GM23338 (cell line): ENCODE measurements around the gene SLFN5. TPM values are rescaled to one million over a fixed set of nuclear protein-coding genes. Genes with fewer than 3 reads are reported as not detected.

Source experiments
- ATAC-seq: fragments of 200-7000 bp; cut with Tn5 transposase; 3 replicates; pipeline ENCODE4 v1.9.1; 2020
- DNase-seq: peaks from one replicate; pipeline ENCODE4 v3.0.0-alpha.2; 2015; ENCODE audit warnings: low spot score
- H2AFZ ChIP-seq: fragments of 200-600 bp; sonication (generic); 2 replicates; pipeline ENCODE4 v1.8.0; 2016; ENCODE audit warnings: antibody characterized with exemption, mild to moderate bottlenecking, moderate library complexity
- H3F3A ChIP-seq: fragments of 200-600 bp; sonication (generic); replicated peaks from 2 replicates; pipeline ENCODE4 v1.8.0; 2017; ENCODE audit warnings: antibody characterized with exemption, mixed run types, low read depth
- H3K27ac ChIP-seq: fragments of 200-600 bp; sonication (generic); 2 replicates; pipeline ENCODE4 v1.6.1; 2016; ENCODE audit warnings: low read depth
- H3K27me3 ChIP-seq: fragments of 200-600 bp; sonication (generic); 2 replicates; pipeline ENCODE4 v1.8.0; 2016; ENCODE audit warnings: mild to moderate bottlenecking, mixed run types, moderate library complexity; ENCODE audit not compliant: insufficient read depth
- H3K36me3 ChIP-seq: fragments of 200-600 bp; sonication (generic); 2 replicates; pipeline ENCODE4 v1.8.0; 2016; ENCODE audit warnings: mild to moderate bottlenecking; ENCODE audit not compliant: insufficient read depth
- H3K4me1 ChIP-seq: fragments of 200-600 bp; sonication (generic); 2 replicates; pipeline ENCODE4 v1.8.0; 2016; ENCODE audit warnings: mild to moderate bottlenecking, moderate library complexity; ENCODE audit not compliant: insufficient read depth
- H3K4me2 ChIP-seq: fragments of 200-600 bp; sonication (generic); 2 replicates; pipeline ENCODE4 v1.7.1; 2017; ENCODE audit warnings: mixed run types
- H3K4me3 ChIP-seq: fragments of 200-600 bp; sonication (generic); 2 replicates; pipeline ENCODE4 v1.6.1; 2016; ENCODE audit warnings: mixed run types
- H3K79me2 ChIP-seq: fragments of 200-600 bp; sonication (generic); replicated peaks from 2 replicates; pipeline ENCODE4 v1.8.0; 2017; ENCODE audit warnings: mild to moderate bottlenecking; ENCODE audit not compliant: insufficient read depth
- H3K9me2 ChIP-seq: fragments of 200-600 bp; sonication (generic); 2 replicates; pipeline ENCODE4 v1.8.0; 2017; ENCODE audit not compliant: insufficient read depth
- H4K20me1 ChIP-seq: fragments of 200-600 bp; sonication (generic); replicated peaks from 2 replicates; pipeline ENCODE4 v1.8.0; 2017; ENCODE audit warnings: mild to moderate bottlenecking; ENCODE audit not compliant: insufficient read depth
- H3K27ac Mint-ChIP-seq: 2 replicates; pipeline ENCODE4 v1.8.0; 2020; ENCODE audit warnings: inconsistent platforms, mild to moderate bottlenecking, moderate library complexity, mixed read lengths
- H3K27me3 Mint-ChIP-seq: 3 replicates; pipeline ENCODE4 v1.8.0; 2022; ENCODE audit warnings: low read depth, mild to moderate bottlenecking, moderate library complexity, mixed read lengths, inconsistent platforms; ENCODE audit not compliant: insufficient read depth, poor library complexity
- H3K36me3 Mint-ChIP-seq: 3 replicates; pipeline ENCODE4 v1.8.0; 2021; ENCODE audit warnings: low read depth, mild to moderate bottlenecking, inconsistent platforms, moderate library complexity, mixed read lengths
- H3K4me1 Mint-ChIP-seq: 3 replicates; pipeline ENCODE4 v1.8.0; 2020; ENCODE audit warnings: mild to moderate bottlenecking, inconsistent platforms, mixed read lengths
- H3K4me3 Mint-ChIP-seq: 3 replicates; pipeline ENCODE4 v1.8.0; 2021; ENCODE audit warnings: moderate library complexity, mild to moderate bottlenecking, inconsistent platforms, mixed read lengths
- H3K9me3 Mint-ChIP-seq: 3 replicates; pipeline ENCODE4 v1.8.0; 2020; ENCODE audit warnings: moderate library complexity, mild to moderate bottlenecking, inconsistent platforms, mixed read lengths
- CREB1 ChIP-seq: fragments of 250-450 bp; sonication (Bioruptor Pico); IDR thresholded peaks from 2 replicates; pipeline ENCODE4 v1.5.0; 2020; ENCODE audit warnings: low read depth, mild to moderate bottlenecking, moderate library complexity
- CTCF ChIP-seq, 2 experiments: fragments of 200-600 bp in 1 of 2; sonication (generic) in 1 of 2; conservative IDR thresholded peaks; 2 replicates each; pipeline versions ENCODE4 v1.5.1 to v1.6.1; 2016 to 2017; ENCODE audit warnings: antibody characterized with exemption in 2 of 2, low read depth in 2 of 2, mild to moderate bottlenecking in 2 of 2, moderate library complexity in 1 of 2
- ETS1 ChIP-seq: IDR thresholded peaks from 2 replicates; pipeline ENCODE4 v1.6.1; 2016; ENCODE audit warnings: antibody characterized with exemption
- EZH2phosphoT487 ChIP-seq: fragments of 200-600 bp; sonication (generic); IDR thresholded peaks from one replicate; pipeline ENCODE4 v1.8.1; 2018; ENCODE audit warnings: antibody characterized with exemption; ENCODE audit not compliant: unreplicated experiment
- NANOG ChIP-seq: IDR thresholded peaks from 2 replicates; pipeline ENCODE4 v1.6.1; 2016; ENCODE audit warnings: antibody characterized with exemption, borderline replicate concordance
- POLR2AphosphoS5 ChIP-seq: IDR thresholded peaks from 2 replicates; pipeline ENCODE4 v1.6.1; 2016; ENCODE audit warnings: antibody characterized with exemption, low read depth
- REST ChIP-seq: IDR thresholded peaks from one replicate; pipeline ENCODE4 v1.6.1; 2018; ENCODE audit warnings: antibody characterized with exemption; ENCODE audit not compliant: unreplicated experiment
- STAT1 ChIP-seq: IDR thresholded peaks from one replicate; pipeline ENCODE4 v1.6.1; 2016; ENCODE audit warnings: antibody characterized with exemption; ENCODE audit not compliant: unreplicated experiment
- ZNF114 ChIP-seq: fragments of 250-450 bp; sonication (Bioruptor Pico); IDR thresholded peaks from 2 replicates; pipeline ENCODE4 v1.5.0; 2020; ENCODE audit warnings: mild to moderate bottlenecking, moderate library complexity
- ZNF331 ChIP-seq: fragments of 250-450 bp; sonication (Bioruptor Pico); IDR thresholded peaks from 2 replicates; pipeline ENCODE4 v1.5.0; 2020; ENCODE audit warnings: low read depth, mild to moderate bottlenecking, moderate library complexity
- polyA plus RNA-seq: library from polyadenylated mRNA; unstranded; fragments of >200 nt; fragmentation: Nextera tagmentation; extraction: Ambion mirVana; gene quantifications from 2 replicates; pipeline ENCODE4 v1.2.1, GENCODE V29; 2016
- total RNA-seq: library from RNA; depleted of rRNA; stranded (reverse); fragments of >200 nt; shearing (Covaris generic); gene quantifications from 2 replicates; pipeline ENCODE4 v1.2.3, GENCODE V29; 2014

The SLFN5 gene
- total and polyA plus RNA-seq, 2 experiments from 2014 or later: 1.4 to 6.4 TPM

GRCh38 chr17:35214631-35215273 lies 28.1 kb upstream of the SLFN5 start:
- Mint-ChIP-seq H3K36me3 (no peaks in the 10 kb centered on the region), H3K9me3 (no peaks in the 10 kb centered on the region), H3K27me3 (peaks cover 7% of the 10 kb centered on the region), H3K27ac (no peak overlapping the region), H3K4me3 (no peak overlapping the region), H3K4me1 (peaks cover 6% of the 10 kb centered on the region)
- H3K36me3 ChIP-seq: no peaks in the 10 kb centered on the region
- no peak for DNase-seq
- H3K27me3 ChIP-seq: no peaks in the 10 kb centered on the region
- no peaks in the 10 kb centered on the region for H3K79me2 ChIP-seq
- peak in 1 of 2 experiments; percentile 25; a peak in 1 of 4 replicates for TF ChIP-seq CTCF (conservative IDR thresholded peaks at IDR 0.05; ENCODE audit: low read depth in 2 of 2)
- no peak for TF ChIP-seq ETS1
- no peaks in the 10 kb centered on the region for H3K9me2 ChIP-seq
- no peak overlapping the region for H2AFZ ChIP-seq
- no peak overlapping the region for H3K27ac ChIP-seq
- no peak overlapping the region for H3K4me3 ChIP-seq
- H3K4me2 ChIP-seq: no peak overlapping the region
- ATAC-seq: no peak
- H3F3A ChIP-seq: no peaks in the 10 kb centered on the region
- no peaks in the 10 kb centered on the region for H3K4me1 ChIP-seq
- no peaks in the 10 kb centered on the region for H4K20me1 ChIP-seq

- Histone ChIP-seq H3K27ac (no peak overlapping the region), H4K20me1 (no peaks in the 10 kb centered on the region), H3K36me3 (no peaks in the 10 kb centered on the region), H3K4me3 (no peak overlapping the region), H3K27me3 (no peaks in the 10 kb centered on the region), H3K79me2 (no peaks in the 10 kb centered on the region), H3K4me1 (no peaks in the 10 kb centered on the region), H3K4me2 (no peak overlapping the region), H3F3A (no peaks in the 10 kb centered on the region), H3K9me2 (no peaks in the 10 kb centered on the region), H2AFZ (no peak overlapping the region)
- DNase-seq: no peak
- H3K27ac Mint-ChIP-seq: no peak overlapping the region
- H3K27me3 Mint-ChIP-seq: peaks cover 4% of the 10 kb centered on the region
- no peaks in the 10 kb centered on the region for H3K36me3 Mint-ChIP-seq
- H3K4me3 Mint-ChIP-seq: no peak overlapping the region
- no peak for ATAC-seq
- peaks cover 6% of the 10 kb centered on the region for H3K4me1 Mint-ChIP-seq
- no peaks in the 10 kb centered on the region; the same call in 2 of the 3 replicates for H3K9me3 Mint-ChIP-seq
- TF ChIP-seq REST (no peak), POLR2AphosphoS5 (no peak), ZNF114 (CRISPR knock-in tag) (no peak), CREB1 (no peak), ZNF331 (CRISPR knock-in tag) (no peak), STAT1 (no peak), EZH2phosphoT487 (no peak), NANOG (no peak)
These were observed 25.8 kb upstream of the SLFN5 start for GRCh38 chr17:35217107-35217506.
